ENCODE data around the gene HDAC10.

HDAC10 gene

DNA sequence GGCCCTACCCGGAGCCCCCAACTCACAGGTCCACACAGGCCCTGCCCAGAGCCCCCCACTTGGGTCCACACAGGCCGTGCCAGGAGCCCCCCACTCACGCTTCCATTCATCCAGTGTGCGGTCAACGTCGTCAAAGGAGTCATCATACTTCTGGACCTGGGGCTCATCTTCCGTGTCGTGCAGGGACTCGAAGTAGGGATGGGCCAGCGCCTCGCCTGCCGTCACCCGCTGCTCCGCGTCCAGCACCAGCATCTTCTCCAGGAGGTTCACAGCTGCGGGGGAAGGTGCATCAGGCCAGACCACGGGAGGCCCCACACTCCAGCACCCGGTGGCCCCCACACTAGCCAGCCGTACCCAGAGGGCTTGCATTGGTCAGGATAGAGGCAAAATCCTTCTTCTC lies 4.0 kb upstream of the HDAC10 start:
- DNase-seq = no peak

DNA sequence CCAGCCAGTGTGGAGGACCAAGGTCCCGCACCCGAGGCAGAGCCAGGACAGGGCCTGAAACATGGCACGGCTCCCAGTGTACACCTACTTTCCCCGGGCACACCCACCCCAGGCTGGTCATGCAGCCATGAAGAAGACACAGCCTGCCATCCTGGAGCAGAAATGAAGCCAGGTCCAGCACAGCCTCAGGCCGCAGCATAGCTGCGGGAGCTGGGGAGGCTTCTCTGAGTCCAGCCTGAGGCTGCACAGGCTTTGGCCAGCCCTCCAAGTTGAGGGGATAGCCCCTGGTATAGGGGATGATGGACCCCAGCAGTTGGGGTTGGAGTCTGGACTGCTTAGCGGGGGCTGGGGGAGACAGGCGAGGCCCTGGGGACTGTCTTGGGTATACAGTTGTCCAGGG lies 2.9 kb upstream of the HDAC10 start:
- no peak for DNase-seq

DNA sequence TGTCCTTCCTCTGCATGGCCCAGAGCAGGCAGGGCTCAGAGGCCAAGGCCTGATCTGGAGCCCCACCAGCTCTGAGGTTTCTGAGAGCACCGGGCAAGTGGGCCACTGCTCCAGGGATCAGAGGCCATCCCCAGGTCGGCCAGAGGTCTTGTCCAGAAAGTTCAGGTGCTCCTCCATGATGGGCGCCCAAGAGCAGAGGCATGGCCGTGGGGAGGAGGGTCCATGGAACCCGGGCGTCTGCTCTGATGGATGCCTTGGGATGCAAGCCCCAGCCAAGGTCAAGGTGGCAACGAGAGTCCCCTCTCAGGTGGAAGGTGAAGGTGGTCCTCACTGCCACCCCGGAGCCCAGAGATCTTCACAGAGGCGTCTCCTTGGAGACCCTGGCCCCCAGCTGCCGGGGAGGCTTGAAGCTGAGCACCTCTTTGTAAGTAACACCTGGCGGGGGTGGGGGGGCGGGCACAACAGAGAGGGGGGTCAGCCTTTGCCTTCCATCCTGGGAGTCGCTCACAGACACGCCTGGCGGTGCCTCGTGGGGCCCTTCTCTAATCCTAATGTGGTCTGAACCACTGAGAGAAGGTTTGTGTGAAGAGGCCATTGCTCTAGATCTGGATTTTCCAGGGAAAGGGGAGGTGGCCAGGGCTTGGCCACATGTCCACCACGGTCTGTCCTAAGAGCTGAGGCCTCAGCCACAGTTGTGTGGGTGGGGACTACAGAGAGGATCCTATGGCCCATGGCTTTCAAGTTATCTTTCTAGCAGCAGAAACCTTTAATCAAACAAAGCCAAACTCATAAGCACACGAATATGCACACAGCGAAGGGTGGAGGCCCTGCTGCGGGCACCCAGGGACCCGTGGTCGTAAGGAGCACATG lies 2.2 kb upstream of the HDAC10 start:
- DNase-seq = no peak

DNA sequence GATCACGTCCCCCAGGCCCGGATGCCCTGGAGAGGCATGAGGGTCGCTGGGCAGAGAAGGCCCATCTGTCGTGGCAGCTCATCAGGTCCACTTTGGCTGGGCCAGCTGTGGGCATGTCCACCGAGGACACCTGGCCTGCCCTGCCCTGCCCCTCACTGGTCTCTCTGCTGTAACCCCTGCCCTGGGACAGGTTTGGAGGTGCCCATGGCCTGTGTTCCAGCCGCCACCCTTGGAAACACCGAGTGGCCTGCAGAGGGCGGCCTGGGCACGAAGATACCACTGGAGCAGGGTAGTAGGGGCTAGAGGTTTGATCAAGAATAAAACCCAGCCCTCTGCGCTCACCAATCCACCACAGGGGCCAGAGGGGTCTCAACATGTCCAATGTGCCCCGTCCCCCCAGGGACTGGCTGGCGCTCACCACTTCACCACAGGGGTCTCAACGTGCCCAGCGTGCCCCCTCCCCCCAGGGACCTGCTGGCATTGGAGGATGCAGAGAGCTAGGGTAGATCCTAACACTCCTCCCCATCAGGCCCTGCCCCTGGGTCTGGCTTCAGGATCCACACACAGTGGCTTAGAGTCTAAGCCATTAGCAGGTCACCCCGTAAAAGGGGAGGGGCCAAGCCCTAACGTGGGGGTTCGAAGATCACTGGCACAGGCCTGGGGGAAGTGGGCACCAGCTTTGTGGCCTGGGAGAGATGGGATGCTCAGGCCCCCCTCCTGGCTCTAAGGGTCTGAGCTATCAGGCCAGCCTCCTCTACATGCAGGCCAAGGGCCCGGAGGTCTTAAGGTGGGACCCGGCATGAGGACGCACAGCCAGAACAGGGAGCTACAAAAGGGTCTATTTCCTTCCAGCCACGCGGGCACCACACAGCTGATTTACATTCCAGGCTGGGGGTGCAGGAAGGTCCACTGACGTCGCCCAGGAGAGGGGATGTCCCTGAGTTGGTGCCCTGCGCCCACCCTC lies 1.3 kb upstream of the HDAC10 start:
- DNase-seq = peak; percentile 67

DNA sequence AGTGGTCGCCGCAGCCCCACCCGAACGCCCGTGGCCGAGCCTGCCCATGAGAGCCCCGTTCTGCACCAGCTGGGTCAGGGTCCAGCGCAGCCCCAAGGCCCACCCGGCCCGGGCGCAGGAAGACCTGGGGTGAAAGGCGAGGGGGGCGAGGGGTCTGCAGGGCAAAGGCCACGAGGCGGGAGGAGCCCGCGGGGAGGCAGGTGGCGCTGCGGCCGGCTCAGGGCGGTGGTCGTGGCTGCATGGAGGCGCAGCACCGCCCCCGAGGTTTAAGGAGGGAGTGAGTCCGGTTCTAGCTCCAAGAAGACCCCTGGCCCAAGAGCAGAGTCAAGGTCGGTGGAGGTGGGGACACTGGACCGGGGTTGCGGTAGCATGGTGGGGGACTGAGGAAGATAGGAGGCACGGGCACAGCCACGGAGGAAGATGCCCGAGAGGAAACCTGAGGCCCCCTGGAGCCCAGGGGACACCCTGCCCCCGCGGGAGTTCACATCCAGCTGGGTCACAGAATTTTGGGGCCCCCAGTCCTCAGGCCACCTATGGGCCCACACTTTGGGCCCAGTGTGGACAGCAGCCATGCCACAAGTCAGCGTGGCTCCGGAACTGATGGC lies 514 bp upstream of the HDAC10 start:
- no peak for DNase-seq

DNA sequence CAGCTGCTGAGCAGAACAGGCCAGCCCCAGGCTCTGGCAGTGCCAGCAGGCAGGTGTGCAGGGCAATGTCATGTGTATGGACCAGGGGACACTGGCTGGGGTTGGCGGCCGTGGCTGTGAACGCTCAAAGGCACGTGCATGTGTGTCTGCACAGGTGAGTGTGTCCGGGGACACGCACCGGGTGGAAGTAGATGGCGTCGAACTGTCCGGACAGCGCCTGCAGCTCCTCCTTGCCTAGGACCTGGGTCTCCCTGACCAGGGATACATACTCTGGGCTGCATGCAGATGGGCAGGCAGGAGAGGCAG lies 863 bp downstream of the HDAC10 start:
- no peak for DNase-seq

DNA sequence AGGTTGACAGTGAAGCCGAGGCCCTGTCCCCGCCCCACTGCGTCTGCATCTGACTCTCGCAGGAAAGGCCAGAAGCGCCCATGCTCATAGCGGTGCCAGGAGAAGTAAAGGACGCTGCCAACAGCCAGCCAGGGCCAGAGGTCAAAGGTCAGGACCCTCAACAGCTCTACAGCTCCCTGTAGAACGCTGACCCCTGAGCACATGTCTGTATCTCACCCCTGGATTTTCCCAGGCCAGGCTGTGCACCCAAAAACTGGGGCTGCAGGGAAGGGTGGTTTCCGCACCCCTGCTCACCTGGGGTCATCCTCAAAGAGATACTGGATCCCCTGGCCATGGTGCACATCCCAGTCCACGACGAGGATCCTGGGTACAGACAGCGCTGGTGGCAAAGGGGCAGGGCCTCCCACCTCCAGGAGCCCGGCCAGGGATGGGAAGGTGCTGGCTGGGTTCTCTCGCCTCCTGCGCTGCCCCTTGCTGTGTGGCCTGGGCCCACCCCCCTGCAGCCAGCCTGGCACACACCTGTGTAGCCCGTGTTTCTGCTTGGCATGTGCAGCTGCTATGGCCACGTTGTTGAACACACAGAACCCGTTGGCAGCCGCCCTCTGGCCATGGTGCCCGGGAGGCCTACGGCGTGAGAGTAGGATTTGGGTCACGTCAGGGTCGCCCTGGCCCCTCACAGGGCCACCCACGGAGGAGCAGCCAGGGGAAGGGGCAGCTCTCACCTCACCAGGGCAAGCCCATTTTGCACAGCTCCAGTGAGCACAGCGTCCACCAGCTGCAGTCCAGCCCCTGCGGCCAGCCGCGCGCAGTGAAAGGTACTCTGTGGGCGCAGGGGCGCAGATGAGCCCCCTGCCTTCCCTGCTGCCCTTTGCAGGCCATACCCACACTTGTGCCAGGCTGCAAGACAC lies 1.5 kb downstream of the HDAC10 start:
- DNase-seq = no peak

DNA sequence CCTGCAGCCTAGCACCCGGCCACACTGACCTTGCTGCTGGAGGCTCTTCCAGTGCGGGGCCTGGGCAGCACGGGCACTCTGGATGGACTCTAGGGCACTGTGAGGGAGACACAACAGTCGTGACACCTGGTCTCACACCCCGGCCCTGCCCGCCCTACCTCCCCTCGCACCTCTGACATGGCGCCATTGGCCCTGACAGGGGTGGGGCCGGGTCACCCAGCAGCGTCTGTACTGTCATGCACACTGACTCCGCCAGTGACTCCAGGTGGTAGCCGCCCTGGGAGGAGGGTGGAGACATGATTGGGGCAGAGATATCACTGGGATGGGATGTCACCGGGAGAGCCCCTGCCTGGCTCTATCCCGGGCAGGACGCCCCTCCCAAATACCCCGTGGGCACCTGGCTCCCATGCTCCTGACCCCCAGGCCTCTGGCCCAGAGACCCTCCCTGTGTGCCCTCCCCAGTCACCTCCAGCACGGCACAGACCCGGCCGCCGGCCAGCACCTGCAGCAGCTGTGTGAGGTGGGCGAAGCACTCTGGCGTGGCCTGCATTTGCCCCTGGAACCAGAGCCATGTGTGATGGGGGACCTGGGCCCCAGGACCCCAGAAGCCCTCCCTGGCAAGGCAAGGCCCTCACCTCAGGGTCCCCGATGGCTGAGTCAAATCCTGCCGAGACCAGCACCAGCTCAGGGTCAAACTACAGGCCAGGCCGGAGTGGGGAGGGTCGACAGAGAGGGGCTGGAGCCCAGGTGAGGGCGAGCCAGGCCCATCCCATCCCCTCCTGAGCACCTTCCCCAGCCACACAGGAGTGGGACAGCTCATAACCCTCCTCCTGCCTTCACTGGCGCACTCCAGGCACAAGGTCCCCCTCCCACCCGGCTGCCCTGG lies 2.6 kb downstream of the HDAC10 start:
- no peak for DNase-seq

DNA sequence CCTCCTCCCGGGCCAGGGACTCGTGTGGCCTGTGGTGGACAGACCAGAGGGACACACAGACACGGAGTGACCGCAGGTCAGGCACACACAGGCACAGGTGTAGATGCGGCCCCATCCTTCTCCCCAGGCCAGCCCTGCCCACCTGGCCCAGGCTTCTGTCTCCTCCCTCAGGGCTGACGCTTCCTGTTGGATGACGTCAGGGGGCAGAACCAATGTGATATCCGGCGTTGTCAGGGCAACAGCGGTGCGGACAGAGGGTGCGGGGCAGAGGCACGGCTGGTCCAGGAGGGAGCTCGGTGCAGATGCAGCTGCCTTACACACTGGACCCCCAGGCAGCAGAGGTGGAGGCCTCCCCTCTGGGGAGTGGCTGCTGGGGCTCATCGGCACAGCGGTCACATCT lies 3.3 kb downstream of the HDAC10 start:
- no peak for DNase-seq

DNA sequence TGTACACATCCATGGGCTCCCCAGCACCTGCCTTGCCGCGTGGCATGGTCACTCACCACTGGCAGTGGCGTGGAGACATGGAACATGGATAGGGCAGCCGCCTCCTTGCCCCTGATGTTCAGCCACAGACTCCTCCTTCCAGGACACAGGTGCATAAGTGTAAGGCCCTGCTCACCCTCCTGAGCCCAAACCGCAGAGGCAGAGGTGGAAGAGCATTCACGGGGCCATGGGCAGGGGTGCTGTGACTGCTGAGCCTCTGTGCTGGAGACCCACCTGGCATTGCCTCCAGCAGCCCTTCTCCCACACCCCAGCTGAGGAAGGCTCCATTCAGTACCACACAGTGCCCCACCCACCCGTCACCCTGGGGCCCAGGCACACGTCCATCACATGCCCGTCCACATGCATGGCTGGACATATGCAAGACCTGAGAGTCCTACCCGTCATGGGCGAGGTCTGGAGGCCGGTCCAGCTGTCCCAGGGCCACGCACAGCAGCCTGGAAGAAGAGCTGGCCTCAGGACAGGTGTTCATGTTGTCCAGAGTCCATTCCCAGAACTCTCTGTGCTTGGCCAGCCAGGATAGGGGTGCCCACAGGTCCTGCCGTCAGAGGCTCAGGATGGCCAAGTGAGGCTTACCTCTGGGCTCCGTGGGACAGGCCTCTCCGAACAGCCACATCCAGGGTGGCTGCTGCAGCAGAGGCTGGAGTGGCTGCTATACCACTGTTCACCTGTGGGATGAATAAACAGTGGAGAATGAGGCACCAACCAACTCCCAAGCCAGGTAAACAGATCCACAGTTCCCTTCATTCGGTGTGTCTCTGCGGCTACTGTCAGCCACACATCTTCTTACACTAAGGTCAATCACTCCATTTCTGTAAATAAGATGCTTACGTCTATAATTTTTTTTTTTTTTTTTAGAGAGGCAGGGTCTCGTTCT lies 4.6 kb downstream of the HDAC10 start:
- no peak for DNase-seq

DNA sequence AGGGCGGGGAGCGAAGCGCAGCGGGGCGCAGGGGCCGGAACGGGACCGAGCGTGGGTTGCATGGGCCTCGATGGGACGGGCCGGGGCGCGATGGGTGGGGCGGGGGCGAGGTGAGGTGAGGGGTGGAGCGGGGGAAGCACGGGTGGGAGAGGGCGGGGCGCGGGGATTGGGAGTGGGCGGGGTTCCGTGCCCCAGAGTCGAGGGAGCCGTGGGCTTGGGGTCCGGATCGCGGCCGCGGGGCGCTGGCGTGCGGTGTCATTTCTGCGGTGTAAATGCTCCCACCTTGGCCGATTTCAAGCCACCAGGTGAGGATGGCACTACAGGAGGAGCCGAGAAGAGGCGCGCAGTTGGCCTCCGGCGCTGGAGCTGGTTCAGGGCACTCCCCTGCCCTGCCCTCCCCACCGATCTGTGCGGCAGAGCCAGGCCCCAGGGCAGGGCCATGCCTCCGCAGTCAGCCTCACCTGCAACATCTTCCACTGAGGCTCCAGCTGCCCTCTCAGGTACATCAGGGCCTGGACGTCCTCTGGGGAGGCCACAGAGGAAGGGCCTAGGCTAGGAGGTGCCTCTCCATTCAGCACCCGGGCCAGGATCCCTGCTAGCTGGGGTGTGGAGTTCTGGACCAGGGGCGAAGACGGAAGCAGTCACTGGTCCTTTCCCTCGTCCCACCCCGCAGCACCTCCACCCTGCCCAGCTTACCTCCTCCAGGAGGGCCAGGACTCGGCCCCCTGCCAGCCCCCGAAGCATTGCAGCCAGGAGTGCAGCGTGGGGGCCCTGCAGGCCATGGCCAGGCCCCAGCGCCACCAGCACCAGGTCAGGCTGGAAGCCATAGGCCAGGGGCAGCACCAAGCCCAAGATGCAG lies 5.6 kb downstream of the HDAC10 start:
- DNase-seq = no peak

DNA sequence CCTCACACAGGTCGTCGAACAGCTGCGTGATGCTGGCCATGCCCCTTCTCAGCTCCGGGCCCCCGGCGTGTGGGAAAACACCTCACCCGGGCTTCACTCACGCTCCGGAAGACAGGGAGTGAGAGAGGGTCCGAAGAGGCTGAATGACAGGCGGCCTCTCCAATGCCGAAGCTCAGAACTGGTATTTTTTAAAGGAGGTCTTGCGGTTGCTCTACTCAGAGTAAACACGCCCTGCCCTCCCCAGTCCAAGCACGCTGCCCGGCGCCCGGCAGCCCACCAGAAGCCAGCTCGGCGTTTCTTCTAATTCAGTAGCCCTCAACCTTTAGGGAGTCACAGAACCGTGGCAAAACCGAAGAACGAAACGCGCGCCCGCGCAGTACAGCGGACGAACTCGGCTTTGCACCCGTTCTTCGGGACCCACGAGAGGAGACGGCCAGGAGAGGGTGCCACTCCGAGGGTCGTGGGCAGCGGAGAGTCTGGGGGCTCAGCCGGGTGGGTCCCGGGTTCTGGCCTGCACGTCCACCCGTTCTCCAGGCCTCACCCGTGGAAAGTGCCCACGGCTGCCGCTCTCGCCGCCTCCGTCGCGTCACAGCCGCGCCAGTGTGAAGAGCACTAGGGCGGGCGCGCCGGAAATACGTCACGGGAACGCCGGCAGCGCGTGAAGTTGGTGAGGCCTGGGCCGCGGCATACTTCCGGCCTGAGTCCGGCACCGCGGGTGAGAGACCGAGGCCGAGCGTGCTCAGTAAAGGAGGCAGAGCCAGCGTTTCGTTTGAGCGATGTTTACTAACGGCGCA lies 6.4 kb downstream of the HDAC10 start, which contains the start of gene TUBGCP6:
TUBGCP6 (minus strand) TSS at position 604 of the 794 bp plus-strand sequence; CDS start at position 40, 564 bp downstream.
- DNase-seq = peak; percentile 97

DNA sequence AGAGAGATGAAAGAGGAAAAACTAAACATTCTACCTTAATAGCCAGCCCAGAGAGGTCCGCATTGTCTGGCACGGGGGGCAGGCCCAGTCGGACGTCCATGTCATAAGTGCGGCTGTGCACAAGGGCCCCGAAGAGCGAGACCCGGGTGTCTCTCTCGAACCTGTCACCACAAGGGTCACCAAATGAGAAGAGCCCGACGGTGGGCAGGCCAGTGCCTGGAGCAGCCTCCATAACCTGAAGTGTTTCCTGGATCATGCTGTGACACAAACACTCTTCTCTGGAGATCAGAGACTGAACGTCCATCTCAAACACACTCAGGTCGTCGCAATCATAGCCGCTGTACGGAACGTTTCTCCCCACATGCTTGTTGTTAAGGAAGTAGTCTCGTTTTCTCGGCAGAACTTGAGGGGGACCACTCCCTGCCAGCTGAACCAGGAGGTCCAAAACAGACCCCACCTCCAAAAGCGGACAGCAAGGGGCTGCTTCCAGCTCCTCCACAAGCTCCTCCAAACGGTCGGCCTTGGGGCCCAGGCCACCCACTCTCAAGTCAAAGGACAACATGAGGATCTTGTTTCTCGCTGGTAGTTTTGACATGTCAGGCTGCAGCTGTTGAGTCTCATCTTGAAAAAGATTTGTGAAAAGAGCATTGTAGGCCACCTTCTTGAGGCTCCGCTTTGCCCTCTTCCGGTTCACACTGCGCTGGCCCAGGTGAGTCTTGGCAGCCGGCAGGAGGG lies 7.2 kb downstream of the HDAC10 start:
- DNase-seq = no peak

DNA sequence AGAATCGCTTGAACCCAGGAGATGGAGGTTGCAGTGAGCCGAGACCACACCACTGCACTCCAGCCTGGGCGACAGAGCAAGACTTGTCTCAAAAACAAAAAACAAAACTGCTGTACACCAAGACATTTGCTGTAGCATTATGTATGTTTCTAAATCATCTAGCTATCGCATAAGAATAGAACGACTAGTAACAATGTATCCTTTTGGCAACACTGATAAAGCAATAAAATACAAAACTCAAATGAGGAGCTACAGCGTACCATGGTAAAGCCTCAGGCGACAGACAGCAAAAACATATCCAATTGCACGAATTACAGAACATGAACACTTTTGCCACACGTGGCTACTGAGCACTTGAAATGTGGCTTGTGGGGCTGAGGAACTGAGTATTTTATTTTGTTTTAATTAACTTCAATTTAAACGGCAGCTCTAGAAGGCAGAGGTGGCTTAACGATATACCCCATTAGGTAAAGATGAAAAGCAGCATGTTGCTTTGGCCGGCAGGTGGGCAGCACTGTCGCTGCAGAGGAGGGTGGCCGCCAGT lies 8.6 kb downstream of the HDAC10 start:
- DNase-seq = no peak

DNA sequence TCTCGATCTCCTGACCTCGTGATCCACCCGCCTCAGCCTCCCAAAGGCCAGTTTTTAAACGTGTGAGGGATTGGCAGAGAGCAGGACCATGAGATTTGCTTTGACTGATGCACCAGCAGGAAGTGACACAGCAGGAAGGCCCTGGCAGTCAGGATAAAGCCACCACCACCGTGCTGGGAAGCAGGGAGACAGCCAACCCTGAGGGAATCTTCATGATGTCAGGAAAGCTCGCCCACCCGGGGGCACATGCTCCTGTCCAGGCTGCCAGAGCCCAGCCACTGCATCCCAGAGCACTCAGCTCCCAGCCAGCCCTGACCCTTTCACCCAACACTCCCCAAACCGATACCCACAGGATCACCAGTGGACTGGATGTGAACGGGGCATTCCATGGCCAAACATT lies 12.3 kb downstream of the HDAC10 start:
- no peak for DNase-seq

DNA sequence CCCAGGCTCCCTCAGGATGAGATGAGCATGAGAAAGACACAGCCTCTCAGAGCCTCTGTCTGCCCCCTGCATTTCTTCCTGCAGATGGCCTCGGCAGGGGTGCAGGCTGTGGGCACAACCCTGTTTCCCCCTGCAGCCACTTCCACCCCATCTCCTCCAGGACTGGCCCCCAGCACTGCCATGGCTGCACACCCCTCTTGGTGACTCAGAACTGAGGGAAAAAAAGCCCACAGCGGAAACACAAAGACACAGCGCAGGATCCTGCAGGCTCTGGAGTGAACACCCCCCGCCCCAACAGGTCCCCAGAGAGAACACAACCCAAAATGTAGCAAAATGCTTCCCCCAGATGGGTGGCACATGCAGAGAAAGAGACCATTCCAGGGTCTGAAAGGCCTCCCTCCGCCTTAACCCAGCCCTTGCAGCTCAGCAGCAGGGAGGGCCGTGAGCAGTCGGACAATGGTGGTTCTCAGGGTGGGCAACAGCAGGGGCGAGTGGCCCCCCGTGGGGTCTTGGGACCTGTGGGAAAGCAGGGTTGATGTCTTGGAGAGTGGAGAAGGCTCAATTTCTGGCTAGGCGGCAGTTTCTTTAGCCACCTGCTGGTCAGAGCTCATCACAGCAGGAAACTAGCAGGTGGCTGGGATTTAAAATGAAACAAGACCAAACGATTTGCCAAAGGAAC lies 14.2 kb downstream of the HDAC10 start:
- peak; percentile 24 for DNase-seq

DNA sequence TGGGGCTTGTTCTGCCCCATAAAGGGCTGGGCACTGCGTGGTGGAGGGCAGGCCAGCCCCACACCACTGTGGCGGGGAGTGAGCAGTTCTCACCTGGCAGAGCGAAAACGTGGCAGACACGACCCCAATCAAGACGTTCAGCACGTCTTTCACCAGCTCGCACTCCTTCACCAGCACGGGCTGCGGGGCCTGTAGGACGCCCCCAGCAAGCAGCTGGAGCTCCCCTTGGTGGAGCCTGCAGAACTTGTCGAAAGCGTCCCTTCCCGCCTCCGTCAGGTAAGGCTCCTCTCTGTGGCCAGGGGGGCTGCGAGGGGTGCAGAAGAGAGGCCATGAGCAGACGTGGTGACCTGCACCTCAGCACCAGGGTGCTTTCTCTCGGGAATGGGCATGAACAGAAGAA lies 17.8 kb downstream of the HDAC10 start:
- DNase-seq = no peak

Measured in suppressor macrophage treated with lipopolysaccharide for 4 hours (primary cell).